Endothelial cell of umbilical vein (primary cell): Measurements from ENCODE around the gene C7orf33. TPM values are rescaled to one million over a fixed set of nuclear protein-coding genes. Genes with fewer than 3 reads are reported as not detected.

Source experiments
- BruUV-seq: library from RNA; stranded (reverse); fragments of 400-500 nt; replicated peaks from 2 replicates; lab custom pipeline; 2021; lab: Mats Ljungman, UMichigan
- CTCF ChIA-PET: fragments of 300-600, 350-600 bp; sonication (Branson Sonifier 250); formaldehyde crosslinking; loops from one replicate; lab custom pipeline; 2021; ENCODE audit warnings: antibody characterized with exemption, inconsistent platforms; lab: Charles Lee
- POLR2A ChIA-PET: fragments of 300-600, 350-600 bp; sonication (Branson Sonifier 250); formaldehyde crosslinking; loops from one replicate; lab custom pipeline; 2021; ENCODE audit warnings: antibody characterized with exemption, inconsistent platforms; lab: Charles Lee
- DNase-seq: peaks from one replicate; pipeline ENCODE4 v3.0.0-alpha.2; 2011; ENCODE audit warnings: low read depth, low spot score
- FAIRE-seq: peaks from 2 replicates; lab custom pipeline; 2011; peaks lifted over from hg19 to GRCh38; lab: Jason Lieb, UNC
- H2AFZ ChIP-seq: 2 replicates; pipeline ENCODE4 v1.6.0; 2012; ENCODE audit warnings: low read depth, low read length, control low read depth, inconsistent platforms
- H3K27ac ChIP-seq: 2 replicates; pipeline ENCODE4 v1.5.1; 2011; ENCODE audit warnings: low read depth, mild to moderate bottlenecking, control low read depth, low read length, moderate library complexity; ENCODE audit not compliant: insufficient read depth
- H3K27me3 ChIP-seq, 2 experiments: 2 replicates each; pipeline versions ENCODE4 v1.6.0 to v1.6.1; 2011; ENCODE audit warnings: low read length in 2 of 2, mixed read lengths in 1 of 2; ENCODE audit not compliant: control insufficient read depth in 2 of 2, insufficient read depth in 2 of 2
- H3K36me3 ChIP-seq, 2 experiments: 2 replicates in 1 of 2; 3 replicates in 1 of 2; pipeline ENCODE4 v1.5.1; 2011; ENCODE audit warnings: low read length in 2 of 2, mild to moderate bottlenecking in 1 of 2, moderate library complexity in 1 of 2; ENCODE audit not compliant: control insufficient read depth in 2 of 2, insufficient read depth in 2 of 2; ENCODE audit errors: extremely low read depth in 1 of 2
- H3K4me1 ChIP-seq: 3 replicates; pipeline ENCODE4 v1.5.1; 2011; ENCODE audit warnings: mild to moderate bottlenecking, low read length; ENCODE audit not compliant: control insufficient read depth, insufficient read depth; ENCODE audit errors: extremely low read depth
- H3K4me2 ChIP-seq: 2 replicates; pipeline ENCODE4 v1.6.1; 2011; ENCODE audit warnings: low read length, control low read depth, mixed read lengths; ENCODE audit not compliant: insufficient read depth
- H3K4me3 ChIP-seq, 3 experiments: fragments of 200-600 bp in 1 of 3; sonication (generic), shearing (Covaris generic) in 1 of 3; replicated peaks in 1 of 3; 2 replicates each; pipeline ENCODE4 v1.5.1; 2011 to 2016; ENCODE audit warnings: control low read depth in 3 of 3, low read length in 3 of 3, mild to moderate bottlenecking in 2 of 3, inconsistent platforms in 1 of 3, low read depth in 1 of 3, moderate library complexity in 1 of 3; ENCODE audit not compliant: insufficient read depth in 1 of 3
- H3K79me2 ChIP-seq: 2 replicates; pipeline ENCODE4 v1.6.0; 2012; ENCODE audit warnings: low read length, inconsistent platforms; ENCODE audit not compliant: control insufficient read depth, insufficient read depth
- H3K9ac ChIP-seq: replicated peaks from 2 replicates; pipeline ENCODE3; 2011; ENCODE audit warnings: low read length, control low read depth; ENCODE audit not compliant: insufficient read depth; ENCODE audit errors: extremely low read depth
- H3K9me1 ChIP-seq: replicated peaks from 3 replicates; pipeline ENCODE4 v1.6.0; 2011; ENCODE audit warnings: mild to moderate bottlenecking, low read length; ENCODE audit not compliant: control insufficient read depth, insufficient read depth; ENCODE audit errors: extremely low read depth
- H3K9me3 ChIP-seq: replicated peaks from 2 replicates; pipeline ENCODE4 v1.5.1; 2012; ENCODE audit warnings: low read length, inconsistent platforms; ENCODE audit not compliant: control insufficient read depth, insufficient read depth
- H4K20me1 ChIP-seq: replicated peaks from 2 replicates; pipeline ENCODE3; 2011; ENCODE audit warnings: mild to moderate bottlenecking, low read length; ENCODE audit not compliant: control insufficient read depth, insufficient read depth; ENCODE audit errors: extremely low read depth
- EZH2 ChIP-seq: IDR thresholded peaks from 2 replicates; pipeline ENCODE4 v1.6.1; 2012; ENCODE audit warnings: borderline replicate concordance, low read depth, mild to moderate bottlenecking, moderate library complexity, low read length, inconsistent platforms; ENCODE audit not compliant: severe bottlenecking
- FOS ChIP-seq: IDR thresholded peaks from 2 replicates; pipeline ENCODE4 v1.6.1; 2011; ENCODE audit warnings: mild to moderate bottlenecking, low read length, moderate library complexity, borderline replicate concordance; ENCODE audit not compliant: insufficient read depth
- GATA2 ChIP-seq: IDR thresholded peaks from 2 replicates; pipeline ENCODE4 v1.7.0; 2011; ENCODE audit warnings: low read depth, mild to moderate bottlenecking, moderate library complexity, mixed read lengths, low read length; ENCODE audit not compliant: insufficient read length, insufficient read depth
- JUN ChIP-seq: IDR thresholded peaks from 2 replicates; pipeline ENCODE4 v1.6.1; 2011; ENCODE audit warnings: borderline replicate concordance, low read depth; ENCODE audit not compliant: insufficient read length, insufficient read depth
- MYC ChIP-seq: IDR thresholded peaks from one replicate; pipeline ENCODE4 v1.6.1; 2011; ENCODE audit warnings: mild to moderate bottlenecking, low read depth, low read length
- POLR2A ChIP-seq: IDR thresholded peaks from 2 replicates; pipeline ENCODE4 v1.6.1; 2012; ENCODE audit warnings: low read depth, mild to moderate bottlenecking, control low read depth, low read length
- POLR2AphosphoS5 ChIP-seq: IDR thresholded peaks from 2 replicates; pipeline ENCODE4 v1.6.1; 2012; ENCODE audit warnings: low read depth, mild to moderate bottlenecking, control low read depth, low read length, moderate library complexity; ENCODE audit not compliant: insufficient read depth
- dilution Hi-C: fragments of 300-500 bp; cut with MboI; formaldehyde crosslinking; loops from one replicate; pipeline ENCODE4 v1.15.0; 2019; ENCODE audit warnings: low sequenced_read_pairs; ENCODE audit not compliant: extremely low pct_ligation_motif_present
- intact Hi-C: fragments of 100-400 bp; cut with micrococcal nuclease; formaldehyde crosslinking; loops from one replicate; pipeline ENCODE4 v1.10.0; 2022
- polyA plus RNA-seq, 4 experiments: library from polyadenylated mRNA; depleted of rRNA in 3 of 4; stranded (reverse) in 3 of 4; unstranded in 1 of 4; fragments of >200 nt; gene quantifications; 2 replicates each; pipeline versions ENCODE4 v1.2.1 to v1.2.3, GENCODE V29; 2011 to 2012; ENCODE audit warnings: missing spikeins in 1 of 4
- total RNA-seq: library from RNA; stranded (reverse); gene quantifications from 2 replicates; pipeline ENCODE4 v1.2.3, GENCODE V29; 2021
- TF ChIP-seq, protein P1 (sequence below), 2 donors: IDR thresholded peaks; 1 replicate in 1 of 2; 2 replicates in 1 of 2; pipeline ENCODE4 v1.5.1; 2011; ENCODE audit warnings: low read length in 2 of 2, mild to moderate bottlenecking in 2 of 2, moderate library complexity in 2 of 2, control low read depth in 1 of 2, inconsistent platforms in 1 of 2, low read depth in 1 of 2; ENCODE audit not compliant: insufficient read depth in 1 of 2; ENCODE audit errors: extremely low read depth in 1 of 2
- TF ChIP-seq, protein P2 (sequence below): IDR thresholded peaks from 2 replicates; pipeline ENCODE4 v1.6.1; 2011; ENCODE audit not compliant: insufficient read depth, insufficient read length

Gene C7orf33
- total and polyA plus RNA-seq, 2 donors (not counting 3 experiments of a cell fraction or from before 2014, with no cell fraction given): not detected

DNA sequence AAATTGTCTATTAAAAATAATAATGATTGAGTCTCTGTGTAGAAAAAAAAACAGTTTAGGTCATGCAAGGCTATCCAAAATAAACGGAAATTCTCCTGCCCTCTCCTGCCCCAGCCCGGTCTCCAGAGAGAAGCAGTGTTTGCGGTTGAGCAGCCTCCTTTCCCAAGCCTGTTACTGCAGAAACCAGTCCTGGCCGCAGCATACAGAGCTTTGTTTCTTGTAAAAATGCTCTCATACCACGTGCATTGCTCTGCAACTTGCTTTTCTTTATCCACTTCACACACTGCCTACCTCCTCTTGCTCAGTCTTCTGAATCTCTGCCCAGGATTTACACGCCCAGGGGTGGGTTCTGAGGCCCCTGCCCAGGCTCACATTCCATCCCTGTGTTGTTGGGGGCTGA, 73.8 kb downstream of the C7orf33 start:
- Histone ChIP-seq H3K4me3 (no peak overlapping the region), H3K79me2 (no peaks in the 10 kb centered on the region), H2AFZ (no peak overlapping the region), H3K4me2 (no peak overlapping the region), H3K27me3 (no peaks in the 10 kb centered on the region), H3K9me3 (no peaks in the 10 kb centered on the region), H3K9ac (no peak overlapping the region), H3K27ac (no peak overlapping the region), H3K9me1 (no peaks in the 10 kb centered on the region), H4K20me1 (no peaks in the 10 kb centered on the region), H3K36me3 (no peaks in the 10 kb centered on the region), H3K4me1 (no peaks in the 10 kb centered on the region)
- CTCF ChIA-PET: interaction anchor here (0.7 kb wide), 1 partner anchor 68 kb away, joined by 3 read pairs; no protein-coding TSS in a partner anchor
- dilution Hi-C loops (no loop called here), intact Hi-C loops (no loop called here)
- FAIRE-seq: no peak
- DNase-seq: peak; percentile 38
- BruUV-seq: no TSS peak
- TF ChIP-seq, protein P1, sequence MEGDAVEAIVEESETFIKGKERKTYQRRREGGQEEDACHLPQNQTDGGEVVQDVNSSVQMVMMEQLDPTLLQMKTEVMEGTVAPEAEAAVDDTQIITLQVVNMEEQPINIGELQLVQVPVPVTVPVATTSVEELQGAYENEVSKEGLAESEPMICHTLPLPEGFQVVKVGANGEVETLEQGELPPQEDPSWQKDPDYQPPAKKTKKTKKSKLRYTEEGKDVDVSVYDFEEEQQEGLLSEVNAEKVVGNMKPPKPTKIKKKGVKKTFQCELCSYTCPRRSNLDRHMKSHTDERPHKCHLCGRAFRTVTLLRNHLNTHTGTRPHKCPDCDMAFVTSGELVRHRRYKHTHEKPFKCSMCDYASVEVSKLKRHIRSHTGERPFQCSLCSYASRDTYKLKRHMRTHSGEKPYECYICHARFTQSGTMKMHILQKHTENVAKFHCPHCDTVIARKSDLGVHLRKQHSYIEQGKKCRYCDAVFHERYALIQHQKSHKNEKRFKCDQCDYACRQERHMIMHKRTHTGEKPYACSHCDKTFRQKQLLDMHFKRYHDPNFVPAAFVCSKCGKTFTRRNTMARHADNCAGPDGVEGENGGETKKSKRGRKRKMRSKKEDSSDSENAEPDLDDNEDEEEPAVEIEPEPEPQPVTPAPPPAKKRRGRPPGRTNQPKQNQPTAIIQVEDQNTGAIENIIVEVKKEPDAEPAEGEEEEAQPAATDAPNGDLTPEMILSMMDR (IDR thresholded peaks at IDR 0.05; ENCODE audit: extremely low read depth in 1 of 2, insufficient read depth in 1 of 2, low read depth in 1 of 2, low read length in 2 of 2): no peak
- TF ChIP-seq EZH2: no peak
- POLR2A ChIA-PET: no interaction called here

DNA sequence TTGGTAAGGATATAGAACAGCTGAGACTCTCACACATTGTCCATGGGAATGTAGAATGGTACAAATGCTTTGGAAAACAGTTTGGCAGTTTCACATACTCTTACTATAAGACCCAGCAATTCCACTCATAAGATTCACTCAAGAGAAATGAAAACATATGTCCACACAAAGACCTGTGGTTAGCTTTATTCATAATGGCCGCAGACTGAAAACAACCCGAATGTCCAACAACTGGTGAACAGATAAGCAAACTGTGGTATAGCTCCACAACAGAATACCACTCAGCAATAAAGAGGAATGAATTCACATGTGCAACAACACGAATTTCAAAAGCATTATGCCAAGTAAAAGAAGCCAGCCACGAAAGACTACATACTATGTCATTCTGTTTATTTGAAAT, 74.7 kb downstream of the C7orf33 start:
- no peak overlapping the region for H3K9ac ChIP-seq
- no peak overlapping the region for H3K4me2 ChIP-seq
- TF ChIP-seq POLR2AphosphoS5: no peak
- no peak for TF ChIP-seq JUN
- no peak for TF ChIP-seq POLR2A
- TF ChIP-seq FOS: no peak
- TF ChIP-seq, protein P2, sequence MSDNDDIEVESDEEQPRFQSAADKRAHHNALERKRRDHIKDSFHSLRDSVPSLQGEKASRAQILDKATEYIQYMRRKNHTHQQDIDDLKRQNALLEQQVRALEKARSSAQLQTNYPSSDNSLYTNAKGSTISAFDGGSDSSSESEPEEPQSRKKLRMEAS: no peak
- no peak for TF ChIP-seq GATA2
- no peak for TF ChIP-seq MYC
- TF ChIP-seq EZH2: no peak
- TF ChIP-seq, protein P1 (IDR thresholded peaks at IDR 0.05; ENCODE audit: extremely low read depth in 1 of 2, insufficient read depth in 1 of 2, low read depth in 1 of 2, low read length in 2 of 2): no peak
- ChIA-PET CTCF (no interaction called here), POLR2A (no interaction called here)
- no peaks in the 10 kb centered on the region for H3K9me1 ChIP-seq
- DNase-seq (no peak), FAIRE-seq (no peak)
- H3K9me3 ChIP-seq: no peaks in the 10 kb centered on the region
- no peak overlapping the region for H3K4me3 ChIP-seq
- no peak overlapping the region for H2AFZ ChIP-seq
- no peaks in the 10 kb centered on the region for H3K36me3 ChIP-seq
- peaks cover 3% of the 10 kb centered on the region for H3K4me1 ChIP-seq
- intact Hi-C loops: no loop called here
- no peak overlapping the region for H3K27ac ChIP-seq
- no peaks in the 10 kb centered on the region for H4K20me1 ChIP-seq
- H3K79me2 ChIP-seq: no peaks in the 10 kb centered on the region
- H3K27me3 ChIP-seq: no peaks in the 10 kb centered on the region
- no TSS peak for BruUV-seq
- dilution Hi-C loops: no loop called here
